GM18951 (cell line): ENCODE data around the gene GNPTAB.
"Not testable (repeated sequence)": the region's sequence is repeated elsewhere in the genome, so short reads cannot be mapped to it uniquely, and the experiment has no call there.

ENCODE experiments used
- POLR2A ChIP-seq: IDR thresholded peaks from 4 replicates; pipeline ENCODE4 v1.6.1; 2011; ENCODE audit warnings: mild to moderate bottlenecking; ENCODE audit not compliant: insufficient read length, insufficient read depth; ENCODE audit errors: extremely low read depth
- in situ Hi-C: fragments of 300-500 bp; cut with MboI; formaldehyde crosslinking; loops from one replicate; pipeline ENCODE4 v1.12.0; 2022; ENCODE audit warnings: low sequenced_read_pairs, mixed read lengths, inconsistent platforms; ENCODE audit not compliant: unreplicated experiment

GNPTAB gene

DNA sequence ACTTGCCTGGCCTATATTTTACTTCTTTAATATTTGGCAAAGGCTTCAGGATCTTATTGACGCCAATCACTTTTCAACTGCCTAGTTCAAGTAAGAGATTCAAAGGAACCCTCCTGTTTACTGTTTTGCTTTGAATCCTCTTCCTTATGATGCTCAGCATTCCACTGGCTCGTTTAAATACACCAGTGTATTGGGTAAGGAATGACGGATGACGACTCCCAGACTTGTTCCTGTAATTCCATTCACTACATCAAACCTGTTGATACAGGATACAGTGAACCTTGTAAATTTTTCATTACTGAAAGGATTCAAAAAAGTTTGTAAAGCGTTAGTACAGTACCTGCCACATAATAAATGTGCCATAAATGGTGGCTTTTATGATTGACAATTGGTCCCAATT lies 89.8 kb downstream of the GNPTAB start:
- in situ Hi-C loops: no loop called here

DNA sequence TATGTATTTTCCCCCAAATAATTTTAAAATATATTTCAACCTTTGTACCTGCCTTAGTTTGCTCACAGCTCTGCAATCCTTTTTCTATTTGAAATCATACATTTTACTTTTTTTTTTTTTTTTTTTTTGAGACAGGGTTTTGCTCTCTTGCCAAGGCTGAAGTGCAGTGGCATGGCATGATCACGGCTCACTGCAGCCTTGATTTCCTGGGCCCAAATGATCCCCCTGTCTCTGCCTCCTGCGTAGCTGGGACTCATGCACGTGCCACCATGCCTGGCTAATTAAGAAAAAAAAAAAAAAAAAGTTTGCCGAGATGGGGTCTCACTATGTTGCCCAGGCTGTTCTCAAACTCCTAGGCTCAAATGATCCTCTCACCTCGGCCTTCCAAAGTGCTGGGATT lies 90.2 kb downstream of the GNPTAB start:
- no peak for TF ChIP-seq POLR2A
- in situ Hi-C loops: no loop called here

More for the DNA sequence above, 89.8 kb downstream of the GNPTAB start:
- no peak for TF ChIP-seq POLR2A

DNA sequence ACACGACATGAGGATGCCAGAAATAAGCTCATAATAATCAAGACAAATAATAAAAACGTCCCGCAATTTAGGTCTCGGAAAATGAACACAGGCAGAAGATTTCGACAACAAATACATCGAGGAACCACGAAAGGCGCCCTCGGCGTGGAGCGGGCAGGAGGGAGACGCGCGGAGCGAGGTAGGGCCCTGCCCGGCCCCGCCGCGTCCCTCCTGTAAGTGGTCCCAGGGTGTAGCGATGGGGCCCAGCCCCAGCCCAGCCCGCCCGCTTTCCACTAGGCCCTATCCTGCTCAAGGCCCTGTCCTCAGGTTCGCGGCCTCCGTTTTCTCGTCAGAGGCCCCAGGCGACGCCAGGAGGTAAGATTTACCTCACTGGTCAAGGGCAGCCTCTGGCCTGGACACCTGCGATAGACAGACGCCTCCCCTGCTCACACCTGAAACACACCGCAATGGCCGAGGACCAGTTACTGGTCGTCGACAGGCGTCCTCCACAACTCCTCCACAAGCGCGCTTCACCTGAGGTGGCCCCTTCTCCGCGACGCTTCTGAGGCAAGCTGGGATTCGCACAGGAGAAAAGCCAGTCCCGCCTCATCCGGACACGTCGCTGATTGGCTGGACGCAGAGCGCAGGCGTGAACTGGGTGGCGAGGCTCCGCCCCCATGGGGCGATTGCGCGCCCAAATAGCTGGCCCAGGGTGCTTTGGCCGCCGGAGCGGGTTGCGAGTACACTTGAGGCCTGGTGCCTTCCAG lies 91.7 kb downstream of the GNPTAB start, which contains the start of gene SYCP3:
Gene SYCP3 (minus strand): TSS at position 543 of the 746 bp plus-strand sequence. CDS start 1,527 bp downstream, outside the sequence.
- in situ Hi-C loops: no loop called here
- no peak for TF ChIP-seq POLR2A

DNA sequence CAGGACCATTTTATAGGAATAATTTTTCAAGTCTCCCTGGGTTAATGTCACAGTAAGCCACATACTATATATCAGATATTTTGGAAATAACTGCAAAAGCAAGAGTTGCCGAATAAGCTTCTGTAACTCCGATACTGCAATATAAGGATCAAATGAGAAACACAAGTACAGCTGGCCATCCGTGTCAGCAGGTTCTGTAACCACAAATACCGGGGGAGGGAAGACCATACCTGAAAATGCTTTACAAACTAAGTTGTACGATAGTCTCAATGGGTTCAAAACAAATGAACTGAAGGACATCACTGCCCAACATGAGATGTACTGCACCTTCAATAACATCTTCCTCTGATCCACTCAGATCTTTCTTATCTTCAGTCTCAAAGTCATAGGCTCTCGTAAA lies 93.3 kb downstream of the GNPTAB start:
- in situ Hi-C loops: no loop called here
- no peak for TF ChIP-seq POLR2A

DNA sequence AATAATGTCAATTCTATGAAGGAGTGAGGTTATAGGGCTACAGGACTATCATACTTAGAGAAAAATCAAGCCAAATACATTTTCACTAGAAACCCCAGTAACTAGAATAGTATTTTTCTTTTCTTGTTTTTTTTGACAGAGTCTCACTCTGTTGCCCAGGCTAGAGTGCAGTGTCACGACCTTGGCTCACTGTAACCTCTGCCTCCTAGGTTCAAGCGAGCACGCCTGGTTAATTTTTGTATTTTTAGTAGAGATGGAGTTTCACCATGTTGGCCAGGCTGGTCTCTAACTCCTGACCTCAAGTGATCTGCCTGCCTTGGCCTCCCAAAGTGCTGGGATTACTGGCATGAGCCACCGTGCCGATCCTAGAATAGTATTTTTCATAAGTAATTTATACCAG lies 96.3 kb downstream of the GNPTAB start:
- in situ Hi-C loops: not testable (repeated sequence)

DNA sequence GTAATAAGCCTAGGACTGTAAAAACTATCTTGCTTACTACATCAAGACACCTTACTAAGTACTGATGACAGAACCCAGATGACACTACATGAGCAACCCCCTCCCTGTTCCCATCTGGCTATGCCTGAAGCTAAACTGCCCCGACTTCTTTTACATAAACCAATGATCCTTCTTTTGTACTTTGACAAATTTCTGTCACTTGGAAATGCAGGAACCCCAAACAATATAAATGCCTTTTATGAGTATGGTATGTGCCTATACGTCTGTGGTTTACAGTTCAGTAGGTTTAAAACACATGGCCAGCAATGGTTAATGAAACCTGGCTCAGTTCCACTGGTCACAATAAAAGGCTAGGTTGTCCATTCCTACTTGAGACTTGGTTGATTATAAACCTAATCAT lies 97.6 kb downstream of the GNPTAB start:
- in situ Hi-C loops: no loop called here
- no peak for TF ChIP-seq POLR2A

- in situ Hi-C loops: no loop called here
- TF ChIP-seq POLR2A: no peak
These were observed 98.4 kb downstream of the GNPTAB start for GRCh38 chr12:101732318-101732717.

DNA sequence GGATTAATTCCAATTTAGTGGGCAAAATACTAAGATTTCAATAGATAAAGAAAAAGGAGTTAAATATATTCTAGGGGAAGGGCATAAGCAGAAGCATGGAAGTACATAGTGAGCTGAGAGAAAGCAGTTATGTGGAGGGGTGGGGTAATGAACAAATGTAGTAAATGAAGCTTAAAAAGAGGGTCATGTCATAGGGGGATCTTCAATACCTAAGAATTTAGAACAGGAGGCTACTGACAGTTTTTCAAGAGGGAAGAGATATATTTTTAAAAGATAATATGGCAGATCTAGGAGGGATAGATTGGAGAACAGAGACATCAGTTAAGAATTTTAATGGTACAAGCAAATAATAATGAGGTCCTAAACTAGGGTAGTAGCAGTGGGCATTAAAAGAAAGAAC lies 100.9 kb downstream of the GNPTAB start:
- TF ChIP-seq POLR2A: no peak
- in situ Hi-C loops: no loop called here

DNA sequence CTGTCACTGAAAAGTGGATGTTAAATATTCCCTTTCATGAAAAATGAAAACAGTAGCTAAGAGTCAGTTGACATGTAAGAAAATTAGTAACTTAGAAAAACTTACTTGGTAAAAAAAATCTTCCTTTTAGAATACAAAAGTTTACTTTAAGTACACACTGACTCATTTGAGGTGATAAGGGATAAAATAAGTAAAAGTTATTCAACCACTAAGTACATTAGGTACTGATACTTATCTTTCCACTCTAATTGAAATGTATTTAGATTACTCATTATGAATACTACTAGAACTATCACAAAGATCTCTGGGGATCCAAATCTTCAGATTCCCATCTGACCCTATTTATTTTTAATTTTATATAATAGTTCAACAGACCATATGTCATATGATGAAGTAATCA lies 103.7 kb downstream of the GNPTAB start:
- in situ Hi-C loops: no loop called here
- no peak for TF ChIP-seq POLR2A

- in situ Hi-C loops: no loop called here
- TF ChIP-seq POLR2A: no peak
These were observed 108.4 kb downstream of the GNPTAB start for GRCh38 chr12:101722392-101722791.

DNA sequence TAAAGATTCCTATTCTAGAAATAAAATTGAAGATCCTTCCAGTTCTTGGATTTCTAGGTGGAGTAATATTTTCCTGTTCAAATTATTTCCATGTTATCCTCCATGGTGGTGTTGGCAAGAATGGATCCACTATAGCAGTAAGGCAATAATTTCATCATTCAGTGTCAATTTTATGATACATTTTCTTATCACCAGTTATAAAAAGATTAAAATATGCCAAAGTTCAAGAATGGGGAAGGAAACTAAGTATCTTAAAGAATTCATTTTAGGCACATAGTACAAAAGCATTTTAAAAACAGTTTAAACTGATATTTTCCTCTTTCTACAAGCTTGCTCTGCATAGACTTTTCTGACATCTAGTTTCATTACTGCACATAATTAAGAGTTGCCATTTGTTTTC lies 110.6 kb downstream of the GNPTAB start:
- no peak for TF ChIP-seq POLR2A
- in situ Hi-C loops: no loop called here

DNA sequence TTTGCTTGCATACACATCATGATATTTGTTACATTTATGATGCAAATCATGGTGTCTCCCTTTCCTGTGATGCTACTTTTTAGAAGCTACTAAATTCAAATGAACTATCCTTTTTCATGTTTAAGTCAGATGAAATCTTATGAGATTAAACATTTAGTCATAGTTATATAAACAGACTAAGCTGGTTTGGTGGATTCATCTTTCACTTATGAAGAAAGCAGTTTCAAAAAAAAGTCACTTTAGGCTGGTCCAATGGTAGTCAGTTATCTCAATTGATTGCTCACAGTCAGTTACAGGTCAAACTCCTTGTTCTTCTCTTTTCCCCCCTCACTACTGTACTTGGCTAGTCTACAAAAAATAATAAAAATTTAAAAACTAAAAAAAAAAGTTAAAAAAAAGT lies 111.2 kb downstream of the GNPTAB start:
- TF ChIP-seq POLR2A: no peak

DNA sequence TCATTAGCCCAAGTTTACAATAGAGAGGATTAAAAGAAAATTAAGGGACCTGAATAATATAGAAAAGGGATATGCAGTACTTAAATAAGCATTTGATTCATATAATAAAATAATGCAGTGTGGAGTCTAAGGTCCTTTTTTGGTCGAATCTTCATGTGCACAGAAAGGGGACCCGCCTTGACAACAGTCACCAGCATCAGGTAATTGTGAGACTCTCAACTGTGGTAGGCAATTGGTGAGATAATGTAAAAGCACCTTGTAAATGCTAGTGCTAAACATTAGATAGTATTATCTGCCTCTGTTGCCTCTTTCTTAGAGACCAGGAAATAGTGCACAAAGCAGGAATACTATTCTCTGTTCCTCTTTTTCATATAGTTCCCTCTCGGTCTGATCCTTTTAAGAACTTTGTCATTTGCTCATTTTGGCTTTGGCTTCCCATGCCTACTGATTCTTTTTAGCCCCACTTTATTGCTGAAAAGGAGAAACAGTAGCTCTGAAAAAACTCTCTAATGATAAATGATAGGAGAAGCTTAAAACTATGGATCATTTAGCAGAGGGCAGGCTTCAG lies 115.8 kb downstream of the GNPTAB start:
- in situ Hi-C loops: no loop called here
- no peak for TF ChIP-seq POLR2A

More for the DNA sequence above, 111.2 kb downstream of the GNPTAB start:
- in situ Hi-C loops: no loop called here

DNA sequence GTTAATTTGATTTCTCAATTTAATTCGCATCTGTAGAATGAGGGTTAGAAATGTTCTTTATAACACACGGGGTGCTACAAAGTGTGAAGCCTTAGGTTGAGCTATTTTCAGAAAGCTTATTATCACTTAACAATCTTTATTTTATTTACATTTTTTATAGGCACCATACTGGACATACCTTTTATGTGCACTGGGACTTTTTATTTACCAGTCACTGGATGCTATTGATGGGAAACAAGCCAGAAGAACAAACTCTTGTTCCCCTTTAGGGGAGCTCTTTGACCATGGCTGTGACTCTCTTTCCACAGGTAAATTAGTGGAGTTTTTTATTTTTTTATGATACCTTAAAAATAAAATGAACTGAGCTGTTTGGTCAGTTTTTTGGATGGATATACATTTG lies 116.8 kb downstream of the GNPTAB start:
- TF ChIP-seq POLR2A: no peak
- in situ Hi-C loops: no loop called here
